HG03439 (cell line): ENCODE data around the gene RHOBTB3.

Experiments used
- ATAC-seq: cut with Tn5 transposase; IDR thresholded peaks from one replicate; pipeline ENCODE4 v1.9.1; 2021; ENCODE audit warnings: mild to moderate bottlenecking, moderate library complexity; ENCODE audit not compliant: unreplicated experiment

RHOBTB3 gene

DNA sequence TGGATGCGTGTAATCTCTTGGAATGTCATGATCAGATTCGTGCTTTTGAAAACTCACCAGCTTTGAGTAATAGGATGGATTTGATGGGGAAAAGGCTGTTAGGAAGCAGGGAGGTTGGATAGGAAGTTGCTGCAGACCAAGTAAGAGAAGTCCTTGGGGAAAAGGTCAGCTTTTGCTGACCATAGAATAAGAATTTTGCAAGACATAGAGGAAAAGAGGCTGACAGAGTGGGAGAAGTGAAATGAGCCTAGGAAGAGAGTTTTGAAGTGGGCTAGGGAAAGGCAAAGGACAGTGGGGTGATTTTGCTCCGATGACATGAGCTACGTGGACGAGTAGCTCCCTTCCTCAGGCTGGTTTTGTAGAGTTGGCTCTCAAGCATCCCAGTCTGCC, 31.5 kb downstream of the RHOBTB3 start:
- no peak for ATAC-seq

DNA sequence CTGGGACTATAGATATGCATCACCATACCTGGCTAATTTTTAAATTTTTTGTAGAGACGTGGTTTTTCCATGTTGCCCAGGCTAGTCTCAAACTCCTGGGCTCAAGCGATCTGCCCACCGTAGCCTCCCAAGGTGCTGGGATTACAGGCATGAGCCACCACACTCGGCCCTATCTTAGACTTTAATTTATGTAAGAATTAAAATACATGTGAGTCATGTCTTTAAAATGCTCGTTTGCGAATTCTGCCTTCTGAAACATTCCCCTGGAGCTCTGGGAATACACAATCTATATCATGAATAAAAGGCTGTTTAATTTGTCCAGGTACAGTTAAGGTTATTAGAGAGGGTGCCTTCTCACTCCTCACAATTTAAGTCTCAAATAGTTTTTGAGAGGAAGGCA, 32.8 kb downstream of the RHOBTB3 start:
- ATAC-seq, result no peak

DNA sequence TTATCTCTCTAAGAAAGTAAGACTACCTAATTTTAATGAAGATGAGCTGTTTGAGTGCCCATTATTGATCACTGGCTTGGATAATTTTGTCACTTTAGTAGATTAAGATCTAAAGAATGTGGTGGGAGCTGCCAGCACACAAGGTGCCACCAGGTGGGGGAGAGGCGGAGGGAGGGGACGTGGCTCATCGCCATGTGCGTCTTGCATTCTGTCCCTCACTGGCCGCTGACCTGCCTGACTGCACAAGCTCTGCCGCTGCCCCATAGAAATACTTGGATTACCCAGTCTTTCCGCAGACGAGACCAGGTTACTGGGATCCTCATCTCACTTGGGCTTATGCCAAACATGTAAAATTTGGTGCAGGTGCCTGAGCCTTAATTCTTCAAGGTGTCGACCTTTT, 37.6 kb downstream of the RHOBTB3 start:
- ATAC-seq, result no peak

DNA sequence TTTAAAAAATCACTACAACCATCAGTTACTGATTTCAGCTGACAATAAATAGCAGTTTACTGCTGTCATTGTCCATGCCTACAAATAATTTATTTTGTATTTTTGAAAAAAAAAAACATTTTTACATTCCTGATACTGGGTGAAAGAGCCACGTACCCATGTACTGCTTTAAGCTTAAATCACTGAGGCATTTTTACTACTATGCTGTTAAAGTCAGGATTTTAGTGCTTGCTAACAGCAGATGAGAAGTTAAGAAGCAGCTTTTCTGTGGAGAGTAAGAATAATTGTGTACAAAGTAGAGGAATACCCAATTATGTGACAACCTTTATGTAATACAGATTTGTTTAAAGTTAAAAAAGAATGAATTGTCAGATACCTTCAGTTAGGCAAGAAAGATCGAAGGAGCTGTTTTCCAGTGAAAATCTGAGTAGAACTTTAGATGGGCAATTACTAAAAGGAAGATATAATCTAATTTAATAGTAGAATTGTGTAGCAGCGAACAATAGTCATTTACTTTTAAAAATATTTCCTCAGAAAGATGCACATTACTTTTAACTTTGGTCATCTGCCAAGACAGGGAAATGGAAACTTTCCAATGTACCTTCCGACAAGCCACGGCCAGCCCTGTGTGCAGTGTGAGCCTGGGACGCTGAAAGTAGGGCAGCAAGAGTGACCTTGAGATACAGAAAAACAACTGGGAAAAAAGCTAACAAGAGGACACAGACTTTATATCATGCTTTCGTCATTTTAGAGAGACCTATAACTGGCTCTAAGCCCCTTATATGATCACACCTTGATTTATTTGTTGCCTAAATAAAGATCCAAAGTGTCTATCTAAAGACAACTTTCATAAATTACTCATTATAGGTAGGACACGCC, 39.9 kb downstream of the RHOBTB3 start:
- no peak for ATAC-seq

DNA sequence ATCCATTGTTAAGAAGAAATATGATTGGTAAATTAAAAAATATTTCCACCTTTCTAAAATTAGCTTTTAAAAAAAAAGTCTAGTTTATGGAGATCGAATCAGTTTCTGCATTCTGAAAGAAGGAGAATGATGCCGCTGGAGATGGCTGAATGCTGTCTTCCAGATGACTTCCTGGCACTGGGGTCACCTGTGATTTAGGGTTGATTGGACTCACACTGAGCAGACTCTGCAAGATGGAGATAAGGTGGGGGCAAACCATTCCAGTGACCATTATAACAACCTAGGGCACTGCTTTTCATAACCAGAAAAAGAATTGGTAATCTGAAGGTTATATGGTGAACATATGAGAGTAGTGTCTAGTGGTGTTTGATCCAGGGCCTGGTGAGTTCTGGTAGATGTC, 40.8 kb downstream of the RHOBTB3 start:
- ATAC-seq, result no peak

DNA sequence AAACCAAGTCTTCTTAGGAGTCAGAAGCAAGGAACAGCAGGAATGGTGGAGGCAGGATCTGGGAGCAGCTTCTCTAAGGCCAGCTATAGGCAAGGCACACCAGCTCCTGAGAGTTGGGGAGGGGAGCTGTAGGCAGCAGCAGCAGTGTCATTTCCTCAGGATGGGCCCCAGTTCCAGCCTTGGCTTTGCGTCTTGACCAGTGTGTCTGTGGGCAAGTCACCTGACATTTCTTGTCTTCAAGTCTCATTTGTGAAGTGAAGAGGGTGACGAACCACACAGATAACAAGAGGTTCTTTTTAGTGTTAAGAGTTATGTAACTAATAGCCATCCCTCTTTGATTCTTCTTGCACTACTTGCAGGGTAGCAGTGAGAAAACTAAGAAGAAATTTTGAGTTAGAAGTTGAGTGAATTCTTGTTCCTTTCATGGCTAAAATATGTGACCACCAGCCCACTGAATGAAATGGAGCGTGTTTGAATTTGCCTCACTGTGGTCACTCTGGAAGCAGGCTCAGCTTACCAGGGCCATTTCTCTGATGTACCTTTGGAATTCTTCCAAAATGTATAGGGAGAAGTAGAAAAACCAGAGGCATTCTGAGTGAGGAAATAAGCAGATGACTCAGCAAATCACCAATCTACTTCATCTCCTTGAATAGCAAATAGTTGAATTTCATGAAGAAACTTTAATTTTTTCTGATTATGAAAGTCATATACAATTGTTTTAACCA, 42.4 kb downstream of the RHOBTB3 start:
- ATAC-seq, result no peak

DNA sequence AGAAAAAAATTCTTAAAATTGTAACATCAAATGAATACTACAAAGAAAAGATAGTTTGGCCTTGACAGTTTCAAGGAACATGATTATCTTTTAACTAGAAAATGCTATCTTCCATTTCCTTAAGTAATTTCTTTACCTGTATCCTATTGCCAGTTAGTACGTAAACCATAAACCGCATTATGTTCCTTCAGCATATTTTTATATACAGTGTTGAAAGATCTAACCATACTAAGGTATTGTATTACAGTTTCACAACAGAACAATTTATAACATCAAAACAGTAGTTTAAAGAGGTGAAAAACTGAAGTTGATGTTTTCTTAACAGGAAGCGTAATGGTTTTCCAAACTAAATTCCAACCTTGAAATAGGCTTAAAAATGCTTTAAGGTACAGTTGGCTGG, 46.3 kb downstream of the RHOBTB3 start:
- no peak for ATAC-seq

DNA sequence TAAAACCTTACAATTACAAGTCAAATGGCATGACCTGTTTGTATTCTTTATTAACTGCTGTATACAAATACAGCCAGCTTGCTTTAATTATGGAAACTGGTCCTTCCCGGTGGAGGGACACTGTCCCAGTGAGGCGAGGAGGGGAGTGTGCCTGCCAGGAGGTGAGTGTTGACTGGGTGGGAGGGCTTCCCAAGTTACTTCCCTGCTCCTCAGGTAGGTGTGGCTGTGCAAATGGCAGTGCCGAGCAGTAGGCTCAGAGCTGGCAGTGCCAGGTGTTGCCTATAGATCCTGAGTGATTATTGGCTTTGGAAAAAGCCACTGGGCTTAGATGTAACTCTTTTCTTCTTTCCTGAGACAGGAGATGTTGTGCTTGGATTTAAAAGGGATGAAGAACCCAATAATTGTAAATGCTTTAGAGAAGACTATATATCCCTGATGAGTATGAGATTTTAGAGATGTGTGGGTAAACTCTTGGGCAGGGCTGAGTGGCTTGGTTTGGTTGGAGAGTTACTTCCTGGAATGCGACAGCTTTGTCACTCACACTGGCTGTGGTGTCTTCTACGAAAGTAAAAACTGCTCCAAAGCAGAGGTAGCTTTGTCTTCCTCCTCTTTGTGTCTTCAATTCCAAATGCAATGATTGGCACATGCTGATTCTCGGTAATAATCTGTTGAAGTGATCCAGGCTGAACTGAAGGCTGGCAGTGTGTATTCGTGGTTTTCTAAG, 47.7 kb downstream of the RHOBTB3 start:
- ATAC-seq, result no peak

DNA sequence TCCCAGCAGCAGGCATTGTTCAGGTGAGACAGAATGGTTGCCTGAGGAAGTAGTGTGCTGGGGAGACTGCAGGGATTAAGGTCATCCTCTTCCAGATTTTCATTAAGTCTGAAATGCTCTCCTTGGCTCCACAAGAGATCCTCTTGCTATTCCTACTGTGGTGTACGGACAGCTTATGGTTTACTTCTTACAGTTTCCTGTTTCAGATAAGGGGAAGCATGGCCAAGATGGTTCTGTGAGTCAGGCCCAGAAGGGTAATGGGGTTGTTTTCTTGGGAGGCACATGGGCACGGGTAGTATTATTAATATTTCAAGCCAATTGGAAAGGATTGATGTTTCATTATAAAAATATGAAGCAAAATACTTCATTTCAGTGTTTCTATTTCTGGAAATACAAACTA, 48.5 kb downstream of the RHOBTB3 start:
- ATAC-seq, result no peak

DNA sequence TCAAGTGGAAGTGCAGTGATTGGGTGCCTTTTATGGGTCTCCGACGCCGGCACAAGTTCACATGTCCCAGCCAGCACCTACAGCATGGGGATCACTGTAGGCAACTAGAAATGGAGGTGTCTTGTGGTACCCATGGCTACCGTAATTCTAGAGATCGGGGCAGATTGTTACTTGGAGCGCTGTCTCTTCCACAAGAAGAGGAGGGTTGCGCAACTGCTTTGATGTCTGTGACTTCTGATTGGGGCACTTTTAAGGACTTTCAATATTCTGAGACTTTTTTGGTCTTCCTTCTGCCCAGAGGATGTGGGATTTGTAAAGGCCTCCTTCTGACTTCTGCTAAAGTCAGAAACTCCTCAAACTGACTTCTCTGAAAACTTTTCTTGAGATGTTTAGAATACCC, 49.5 kb downstream of the RHOBTB3 start:
- ATAC-seq, result no peak

DNA sequence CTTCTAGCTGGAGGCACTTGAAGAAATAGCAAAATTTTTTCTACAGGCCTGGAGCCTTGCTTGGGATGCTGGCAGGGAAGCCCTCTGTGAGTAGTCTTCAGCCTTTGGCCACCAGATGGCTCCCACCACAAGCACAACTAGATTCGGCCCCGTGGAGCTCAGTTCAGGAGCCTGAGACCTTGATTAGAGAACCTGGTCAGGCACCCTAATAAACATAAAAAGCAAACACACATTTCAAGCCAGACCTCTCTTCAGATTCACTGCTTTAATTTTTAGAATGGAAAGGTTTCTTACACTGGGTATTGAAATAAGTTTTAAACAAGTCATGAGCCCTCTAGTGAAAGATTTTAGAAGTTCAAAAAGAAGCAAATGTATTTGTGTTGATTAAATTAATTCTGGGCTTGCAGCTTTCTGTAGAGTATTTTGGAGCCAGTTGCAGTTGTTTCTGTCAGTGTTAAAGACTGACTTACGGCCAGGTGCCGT, 50.0 kb downstream of the RHOBTB3 start:
- peak; percentile 87 for ATAC-seq

DNA sequence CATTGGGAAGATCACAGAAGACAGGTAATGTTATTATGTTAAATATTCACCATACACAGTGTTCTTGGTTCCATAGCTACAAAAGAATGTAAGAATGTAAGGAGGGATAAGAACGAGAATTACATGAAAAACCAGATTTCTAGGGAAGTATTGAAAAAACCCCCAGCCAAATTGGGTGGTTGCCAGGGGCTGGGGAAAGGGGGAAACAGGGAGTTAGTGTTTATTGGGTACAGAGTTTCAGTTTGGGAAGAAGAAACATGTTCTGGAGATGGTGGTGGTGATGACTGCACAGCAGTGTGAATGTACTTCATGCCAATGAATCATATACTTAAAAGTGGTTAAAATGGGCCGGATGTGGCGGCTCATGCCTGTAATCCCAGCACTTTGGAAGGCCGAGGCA, 51.0 kb downstream of the RHOBTB3 start:
- no peak for ATAC-seq

DNA sequence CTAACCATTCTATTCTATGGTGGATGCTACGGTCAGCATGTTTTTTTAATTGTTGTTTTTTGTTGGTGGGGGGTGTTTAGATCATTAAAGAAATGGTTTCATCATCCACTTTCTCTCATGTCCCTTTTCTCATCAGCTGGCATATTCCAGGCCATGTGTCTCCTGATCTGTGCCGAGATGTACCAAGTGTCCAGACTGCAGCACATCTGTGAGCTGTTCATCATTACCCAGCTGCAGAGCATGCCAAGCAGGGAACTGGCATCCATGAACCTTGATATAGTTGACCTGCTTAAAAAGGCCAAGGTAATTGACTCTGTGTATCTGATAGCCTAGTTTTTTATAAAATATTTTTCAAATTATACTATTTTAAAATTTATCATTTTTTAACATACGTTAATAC, 52.5 kb downstream of the RHOBTB3 start:
- ATAC-seq, result no peak

DNA sequence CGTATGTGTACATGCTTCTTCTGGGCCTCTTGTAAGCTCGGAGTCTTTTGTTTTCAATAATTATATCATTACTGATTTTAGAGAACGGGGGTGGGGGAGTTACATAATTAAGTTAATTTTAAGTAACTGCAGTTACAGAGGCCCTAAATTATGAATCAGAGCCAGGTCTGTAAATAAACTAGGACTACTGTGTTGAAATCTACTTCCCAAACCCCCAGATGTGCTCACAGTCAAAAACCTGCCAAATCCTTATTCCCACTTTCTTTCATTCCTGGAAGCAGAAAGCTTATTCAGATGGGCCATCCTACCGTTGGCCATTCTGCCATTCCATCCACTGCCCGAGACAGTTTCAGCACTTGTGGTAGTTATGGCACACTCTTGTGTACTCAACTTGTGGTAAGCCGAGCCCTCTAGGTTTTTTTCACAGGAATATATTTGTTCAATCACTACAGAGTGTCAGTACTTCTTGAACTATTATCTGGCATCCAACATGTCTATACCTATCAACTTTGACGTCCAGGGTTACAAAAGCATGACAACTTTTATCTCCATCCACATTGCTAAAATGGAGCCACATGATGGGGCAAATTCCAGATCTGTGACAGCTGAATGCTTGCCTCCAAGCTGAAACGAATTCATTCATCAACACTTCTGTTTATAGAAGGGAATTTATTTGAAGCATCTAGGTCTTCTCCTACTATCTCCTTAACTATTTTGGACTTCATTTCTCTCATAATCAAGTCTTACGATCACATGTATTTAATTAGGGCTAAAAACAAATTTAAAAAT, 53.6 kb downstream of the RHOBTB3 start:
- ATAC-seq, result no peak

DNA sequence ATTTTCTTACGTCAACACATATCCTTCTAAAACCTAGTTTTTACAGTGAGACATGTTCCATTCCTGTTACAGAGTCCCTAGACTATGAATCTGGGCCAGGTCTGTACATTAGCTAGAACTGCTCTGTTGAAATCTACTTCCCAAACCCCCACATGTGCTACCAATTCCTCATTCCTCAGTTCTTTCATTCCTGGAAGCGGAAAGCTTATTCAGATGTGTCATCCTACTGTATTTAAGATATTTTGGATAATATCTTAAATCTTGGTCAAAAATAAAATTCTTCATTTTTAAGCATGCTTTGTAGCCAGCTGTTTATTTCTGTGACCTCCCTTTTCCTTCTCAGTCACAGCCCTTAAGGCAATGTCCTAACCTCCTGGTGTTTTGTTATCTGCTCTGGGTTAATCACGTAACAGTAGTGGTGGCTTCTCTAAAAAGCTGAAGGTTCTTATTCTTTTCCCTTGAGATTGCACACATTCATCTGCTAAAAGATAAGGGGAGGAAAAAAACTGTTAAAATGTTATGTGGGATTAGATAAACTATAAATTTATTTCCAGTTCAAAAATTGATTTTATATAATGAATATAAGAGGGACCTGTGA, 55.8 kb downstream of the RHOBTB3 start:
- no peak for ATAC-seq

DNA sequence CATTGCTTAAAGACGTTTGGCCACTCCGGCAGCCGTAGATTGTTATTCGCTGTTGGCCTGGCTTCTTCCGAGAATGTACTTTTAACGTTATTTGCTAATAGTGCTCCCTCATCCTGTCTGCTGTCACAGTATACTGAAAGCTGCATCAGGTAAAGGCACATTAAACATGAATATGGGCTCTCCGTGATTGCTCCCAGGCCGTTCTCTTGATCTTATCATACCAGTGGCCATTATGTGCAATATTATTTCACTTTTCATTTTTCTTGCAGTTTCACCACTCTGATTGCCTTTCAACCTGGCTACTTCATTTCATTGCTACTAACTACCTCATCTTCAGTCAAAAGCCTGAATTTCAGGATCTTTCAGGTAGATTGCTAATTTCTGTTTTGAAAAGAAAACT, 57.4 kb downstream of the RHOBTB3 start:
- ATAC-seq, result no peak

DNA sequence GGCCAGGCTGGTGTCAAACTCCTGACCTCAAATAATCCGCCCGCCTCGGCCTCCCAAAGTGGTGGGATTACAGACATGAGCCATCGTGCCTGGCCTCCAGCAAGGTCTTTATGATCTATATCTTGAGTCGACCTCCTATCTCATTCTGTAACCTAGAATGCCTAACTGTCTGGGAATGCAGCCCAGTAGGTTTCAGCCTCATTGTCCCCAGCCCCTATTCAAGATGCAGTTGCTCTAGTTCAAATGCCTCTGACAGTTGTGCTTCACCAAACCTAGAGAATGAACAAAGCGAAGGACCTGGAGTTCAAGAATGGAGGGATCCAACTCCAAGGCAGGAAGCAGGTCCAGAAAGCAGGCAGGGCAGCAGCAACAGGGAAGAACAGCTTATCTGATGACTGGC, 60.6 kb downstream of the RHOBTB3 start:
- no peak for ATAC-seq

DNA sequence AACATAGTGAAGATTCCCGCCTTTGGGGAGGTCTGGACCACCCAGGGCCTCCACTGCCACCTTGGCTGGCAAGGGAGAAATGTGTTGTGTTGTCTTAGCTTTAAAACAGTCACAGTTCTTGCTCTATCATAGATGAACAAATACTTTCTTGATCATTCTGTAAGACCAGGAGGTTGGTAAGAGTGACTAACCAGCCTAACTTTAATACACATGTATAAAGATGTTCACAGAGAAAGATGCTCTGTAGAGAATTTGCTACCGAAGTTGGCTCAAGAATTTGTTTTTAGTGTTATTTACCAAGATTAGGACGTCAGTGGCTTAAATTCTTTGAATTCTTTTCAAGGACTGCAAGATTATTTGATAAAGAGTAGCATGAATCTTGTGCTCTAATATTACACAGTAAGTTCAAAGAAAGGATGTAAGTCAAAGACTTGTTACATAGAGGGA, 63.0 kb downstream of the RHOBTB3 start:
- no peak for ATAC-seq

DNA sequence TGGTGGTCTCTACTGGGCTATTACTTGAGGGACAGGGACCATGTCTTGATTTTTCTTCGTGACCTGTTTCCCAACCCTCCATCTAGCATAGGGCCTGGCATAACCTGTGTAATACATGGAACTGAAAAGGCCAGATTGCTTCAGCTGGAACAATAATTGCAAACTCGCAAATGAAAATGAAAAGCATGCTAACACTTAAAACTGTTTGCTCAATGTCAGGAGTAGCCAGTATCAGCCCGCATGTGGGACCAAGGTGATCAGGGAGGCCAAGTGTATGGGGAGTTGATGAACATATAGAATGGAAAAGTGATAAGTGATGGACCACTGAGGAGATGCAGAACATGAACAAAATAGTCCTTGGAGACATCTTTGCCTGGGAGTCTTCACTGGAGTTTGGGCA, 66.2 kb downstream of the RHOBTB3 start:
- no peak for ATAC-seq

DNA sequence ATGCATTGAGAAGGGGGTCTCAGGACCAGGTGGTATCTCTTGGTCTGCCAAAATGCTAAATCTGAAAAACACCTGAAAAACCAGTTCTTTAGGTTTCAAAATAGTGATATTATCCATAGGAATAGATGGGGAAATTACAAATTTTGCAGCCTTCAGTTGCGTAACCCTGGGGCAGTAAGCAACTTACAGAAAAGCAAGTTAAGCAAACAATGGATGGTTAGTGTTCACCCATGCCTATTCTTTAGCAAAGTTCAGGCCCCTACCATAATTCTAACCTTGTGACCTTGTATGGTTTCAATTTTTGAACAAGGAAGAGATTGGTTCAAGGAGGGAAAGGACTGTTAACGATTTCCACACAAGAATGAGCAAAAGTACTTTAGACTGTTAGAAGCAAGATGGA, 66.9 kb downstream of the RHOBTB3 start:
- ATAC-seq, result no peak
